ENCODE data around the gene LRRC10.
A peak's percentile ranks its signal among the peaks of the same experiment; 100 is the strongest.
"Not testable (repeated sequence)": the region's sequence is repeated elsewhere in the genome, so short reads cannot be mapped to it uniquely, and the experiment has no call there.

The LRRC10 gene

DNA sequence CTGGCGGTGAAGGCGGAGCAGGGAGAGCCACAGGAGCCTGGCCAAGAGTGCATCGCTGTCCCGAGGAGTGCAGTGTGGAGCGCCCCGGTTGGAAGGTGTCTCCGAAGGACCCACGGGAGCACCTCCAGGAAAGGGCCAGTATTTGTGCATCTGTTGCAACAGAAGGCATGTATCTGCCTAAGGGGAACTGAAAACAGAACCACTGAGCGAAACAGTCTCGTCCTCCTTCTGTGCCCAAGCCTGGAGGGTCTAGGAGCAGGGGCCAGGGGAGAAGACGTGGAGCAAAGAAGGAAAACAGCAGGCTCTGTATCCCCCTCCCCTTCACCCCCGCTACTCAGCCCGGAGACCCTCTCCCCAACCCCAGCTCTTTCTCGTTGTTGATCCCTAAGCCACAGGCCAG is 5.3 kb upstream of the LRRC10 start:
- no peak for DNase-seq
- no peak for ATAC-seq

DNA sequence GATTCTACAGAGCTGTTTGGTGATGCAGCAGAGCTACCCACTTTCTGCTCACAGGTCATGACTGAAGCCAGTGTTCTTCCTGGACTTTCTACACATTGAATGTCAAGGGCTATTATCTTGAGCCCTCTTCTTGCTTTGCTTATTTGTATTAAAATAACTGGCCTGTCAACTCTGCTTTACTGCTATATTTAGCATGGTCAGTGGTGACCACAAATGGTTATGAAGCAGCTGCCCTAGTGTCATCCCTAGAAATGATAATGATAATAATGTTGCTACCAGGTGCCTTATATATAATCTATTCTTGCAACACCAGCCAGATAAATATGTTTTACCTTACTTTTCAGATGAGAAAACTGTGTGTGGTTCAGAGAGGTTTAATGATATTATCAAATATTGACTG is 2.6 kb upstream of the LRRC10 start:
- DNase-seq (no peak), ATAC-seq (no peak)

DNA sequence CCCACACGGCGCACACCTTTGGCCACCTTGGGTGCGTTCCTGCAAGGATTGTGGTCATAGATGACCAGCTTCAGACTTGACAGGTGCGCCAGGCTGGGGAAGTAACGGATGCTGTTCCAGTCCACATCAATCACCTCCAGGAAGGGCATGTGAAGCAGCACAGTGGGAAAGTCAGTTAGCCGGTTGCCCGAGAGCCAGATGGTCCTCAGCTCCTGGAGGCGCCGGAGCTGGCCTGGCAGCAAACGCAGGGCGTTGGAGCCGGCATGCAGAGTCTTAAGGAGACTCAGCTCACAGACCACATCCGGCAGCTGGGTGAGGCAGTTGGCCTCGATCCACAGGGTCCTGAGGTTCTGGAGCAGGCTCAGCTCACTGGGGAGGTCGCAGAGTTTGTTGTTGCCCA is 581 bp downstream of the LRRC10 start:
- ATAC-seq, result no peak

DNA sequence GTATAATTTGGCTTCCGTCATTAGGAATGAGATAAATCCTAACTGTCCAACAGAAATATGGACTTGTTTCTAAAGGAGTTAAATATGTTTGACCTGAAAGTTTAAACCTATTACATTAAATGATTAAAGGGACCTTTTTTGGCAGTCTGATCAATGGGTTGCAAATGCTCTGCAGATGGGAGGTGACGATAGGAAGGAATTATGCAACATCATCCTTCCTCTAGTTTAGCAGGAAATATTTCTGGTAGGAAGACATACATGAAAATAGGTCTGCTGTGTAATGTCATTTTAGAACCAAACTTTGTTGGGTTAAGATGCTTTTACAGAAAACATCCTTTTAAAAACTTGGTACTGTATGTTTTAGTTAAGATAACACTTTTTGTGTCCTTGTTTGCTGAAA is 2.6 kb downstream of the LRRC10 start:
- no peak for DNase-seq
- ATAC-seq, result no peak

More for the DNA sequence above, 581 bp downstream of the LRRC10 start:
- DNase-seq, result no peak

GRCh38 chr12:69604275-69604674 is 6.4 kb downstream of the LRRC10 start:
- not testable (repeated sequence) for ATAC-seq, DNase-seq

- DNase-seq, ATAC-seq: not testable (repeated sequence)
Observed at GRCh38 chr12:69603556-69603955, 7.2 kb downstream of the LRRC10 start.

DNA sequence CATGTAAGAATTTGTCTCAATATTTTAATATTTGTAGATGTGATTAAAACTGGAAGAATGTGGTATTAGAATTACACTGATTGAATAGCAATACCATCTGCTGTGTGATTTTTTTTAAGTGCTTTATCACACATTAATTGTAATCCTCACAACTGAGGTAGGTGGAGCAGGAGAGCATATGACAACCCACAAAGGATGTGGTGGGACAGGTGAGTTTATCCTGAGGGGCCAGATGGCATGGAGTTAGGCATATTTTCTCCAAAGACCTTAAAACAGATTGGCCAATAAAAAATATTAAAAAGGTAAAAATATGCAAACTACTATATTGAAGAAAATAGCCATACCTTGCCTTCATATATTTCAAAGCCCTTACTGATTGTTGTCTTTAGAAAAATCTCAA is 7.8 kb downstream of the LRRC10 start:
- ATAC-seq, result no peak
- no peak for DNase-seq

GRCh38 chr12:69601962-69602685 is 8.6 kb downstream of the LRRC10 start:
- ATAC-seq (peak; percentile 23), DNase-seq (no peak)

DNA sequence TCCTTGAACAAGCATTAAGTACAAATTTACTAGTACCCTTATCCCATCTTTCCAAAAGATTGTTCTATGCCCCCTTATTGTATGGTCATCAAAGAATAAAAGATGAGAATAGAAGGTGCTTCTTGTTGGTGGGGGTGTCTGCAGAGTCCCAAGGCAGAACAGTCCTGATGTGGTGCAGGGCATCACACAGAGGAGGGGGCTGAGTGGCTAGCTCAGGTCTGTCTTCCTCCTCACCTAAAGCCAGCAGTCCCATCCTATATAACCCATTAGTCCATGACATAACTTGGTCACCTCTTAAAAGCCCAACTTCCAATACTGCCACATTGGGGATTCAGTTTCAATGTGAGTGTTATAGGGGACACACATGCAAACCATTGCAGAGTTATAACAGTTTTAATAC is 9.9 kb downstream of the LRRC10 start:
- DNase-seq (no peak), ATAC-seq (no peak)

GRCh38 chr12:69598174-69598753 is 12.4 kb downstream of the LRRC10 start:
- no peak for ATAC-seq

DNA sequence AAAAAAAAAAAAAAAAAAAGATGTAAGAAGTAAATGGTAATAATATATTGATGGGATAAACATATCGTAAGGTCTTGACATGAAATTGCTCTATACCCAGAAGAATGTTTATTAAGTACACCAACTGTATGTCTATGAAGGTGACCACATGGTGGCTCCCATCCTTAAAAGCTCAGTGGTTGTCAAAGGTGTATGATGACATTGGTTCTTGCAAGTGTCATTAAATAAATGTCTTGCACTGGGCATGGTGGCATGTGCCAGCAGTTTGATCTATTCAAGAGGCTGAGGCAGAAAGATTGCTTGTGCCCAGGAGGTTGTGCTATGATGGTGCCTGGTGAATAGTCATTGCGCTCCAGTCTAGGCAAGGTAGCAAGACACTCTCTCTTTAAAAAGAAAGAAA is 15.0 kb downstream of the LRRC10 start:
- DNase-seq, result no peak
- ATAC-seq, result no peak

More at GRCh38 chr12:69598174-69598753, 12.4 kb downstream of the LRRC10 start:
- no peak for DNase-seq

DNA sequence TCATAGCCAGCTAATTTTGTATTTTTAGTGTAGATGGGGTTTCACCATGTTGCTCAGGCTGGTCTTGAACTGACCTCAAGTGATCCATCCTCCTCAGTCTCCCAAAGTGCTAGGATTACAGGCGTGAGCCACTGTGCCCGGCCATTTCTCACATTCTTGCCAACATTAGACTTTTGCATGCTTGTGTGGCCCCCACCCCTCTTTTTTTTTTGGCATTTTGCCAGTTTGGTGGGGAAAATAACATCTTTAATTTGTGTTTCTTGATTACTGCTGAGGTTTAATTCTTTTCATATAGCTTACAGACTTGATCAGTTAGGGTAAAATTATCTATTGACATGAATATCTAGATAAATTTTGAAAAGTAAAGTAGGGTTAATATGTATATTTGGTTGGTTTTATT is 21.6 kb downstream of the LRRC10 start:
- no peak for DNase-seq
- no peak for ATAC-seq

GRCh38 chr12:69588527-69588926 is 22.2 kb downstream of the LRRC10 start:
- DNase-seq (no peak), ATAC-seq (no peak)

DNA sequence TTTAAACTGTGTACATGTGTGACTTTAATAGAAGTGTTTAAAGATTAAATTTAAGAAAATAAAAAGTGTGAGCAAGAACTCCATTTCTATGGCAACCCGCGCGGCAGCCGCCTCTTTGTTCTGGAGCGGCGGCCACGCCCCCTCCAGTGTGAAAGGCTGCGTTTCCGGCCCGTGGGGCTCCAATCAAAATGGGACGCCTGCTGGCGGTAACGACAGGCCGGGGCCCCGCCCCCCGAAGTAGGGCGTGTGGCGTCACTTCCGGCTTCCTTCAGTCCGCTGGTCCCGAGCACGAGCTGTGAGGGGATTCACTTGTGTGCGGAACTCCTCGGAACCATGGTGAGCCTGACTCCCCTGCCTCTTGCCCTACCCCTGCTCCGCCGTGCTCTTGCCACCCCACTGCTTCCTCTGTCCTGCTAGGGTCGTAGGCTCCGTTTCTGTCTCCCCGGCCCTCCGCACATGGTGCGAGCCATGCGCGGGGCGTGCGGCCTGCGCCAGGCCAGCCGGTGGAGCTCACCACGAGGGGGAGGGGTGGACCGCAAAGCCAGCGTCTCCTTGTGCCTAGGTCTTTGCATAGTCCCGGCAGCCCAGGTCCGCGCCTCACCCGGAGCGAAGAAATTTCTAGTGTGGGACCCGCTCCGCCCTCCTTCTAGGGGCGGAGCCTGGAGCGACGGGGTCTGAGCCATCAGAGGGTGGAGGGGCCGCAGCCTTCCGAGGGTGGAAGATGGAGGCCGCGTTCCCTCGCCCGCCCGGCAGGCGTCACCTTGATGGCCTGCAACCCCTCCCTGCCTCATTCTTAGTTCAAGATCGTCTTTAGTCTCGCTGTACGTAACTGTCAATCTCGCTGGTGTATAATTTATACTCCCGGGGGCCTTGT is 25.3 kb downstream of the LRRC10 start, which contains the start of gene CCT2:
TSS of gene CCT2 (plus strand) at position 271 of the 874 bp plus-strand sequence. CDS start at position 334, 63 bp downstream.
- DNase-seq, result peak; percentile 97
- peak; percentile 95 for ATAC-seq

GRCh38 chr12:69583203-69583602 is 27.5 kb downstream of the LRRC10 start:
- DNase-seq (no peak), ATAC-seq (no peak)

- DNase-seq (no peak), ATAC-seq (peak; percentile 49)
Observed at GRCh38 chr12:69580074-69580473, 30.6 kb downstream of the LRRC10 start.

GRCh38 chr12:69579029-69579428 is 31.7 kb downstream of the LRRC10 start:
- no peak for ATAC-seq
- no peak for DNase-seq

- DNase-seq, result no peak
- no peak for ATAC-seq
Observed at GRCh38 chr12:69578283-69578682, 32.4 kb downstream of the LRRC10 start.

DNA sequence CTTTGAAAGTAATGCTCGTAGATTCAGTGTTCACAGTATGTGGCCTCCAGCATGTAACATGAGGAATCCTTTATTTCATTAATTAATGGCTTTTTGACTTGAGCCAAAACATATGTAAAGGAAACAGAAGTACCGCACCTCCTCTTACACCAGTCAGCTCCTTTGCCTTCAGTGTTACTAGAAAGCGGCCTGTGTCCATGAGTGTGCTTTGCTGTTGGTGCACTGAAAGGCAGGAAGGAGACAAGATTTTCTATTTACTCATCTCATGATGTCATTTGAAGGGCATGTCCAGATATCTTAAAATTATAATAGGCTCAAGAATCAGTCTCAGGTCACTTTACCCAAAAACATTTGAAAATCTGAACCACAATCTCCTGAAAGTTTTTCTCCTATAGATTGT is 35.4 kb downstream of the LRRC10 start:
- no peak for ATAC-seq
- no peak for DNase-seq

GRCh38 chr12:69570545-69571399 is 39.9 kb downstream of the LRRC10 start:
- no peak for ATAC-seq
- DNase-seq, result peak; percentile 51

- no peak for ATAC-seq
- DNase-seq, result no peak
Observed at GRCh38 chr12:69570000-69570516, 40.6 kb downstream of the LRRC10 start.

DNA sequence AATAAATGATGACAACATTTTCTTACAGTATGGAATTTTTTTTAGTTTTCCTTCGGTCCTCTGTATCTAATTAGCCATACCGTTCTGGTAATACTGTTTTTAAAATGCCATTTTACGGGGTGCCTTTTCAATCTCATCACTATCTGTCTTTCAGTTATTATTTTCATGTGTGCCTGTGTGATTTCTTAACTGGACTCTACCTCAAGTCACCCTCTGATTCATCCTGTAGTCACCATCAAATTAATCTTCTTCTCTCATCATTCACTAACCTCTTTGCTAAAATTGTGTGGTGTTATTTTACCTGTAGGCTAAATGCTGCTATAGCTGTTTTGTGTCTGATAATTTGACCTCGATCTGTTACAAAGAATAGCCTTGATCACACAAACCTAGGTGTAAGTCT is 41.5 kb downstream of the LRRC10 start:
- ATAC-seq (no peak), DNase-seq (no peak)

Measured in stimulated activated naive CD8-positive, alpha-beta T cell treated with anti-CD3 and anti-CD28 coated beads, Interleukin-15, Interleukin-2, amounts not matched to agents 100 U/mL and 50 U/mL, for 24 hours (primary cell).